Stimulated activated CD8-positive, alpha-beta memory T cell treated with anti-CD3 and anti-CD28 coated beads, Interleukin-7, amount 100 ng/mL, for 48 hours (primary cell): ENCODE measurements around the gene DDX42.

Source experiments
- DNase-seq, 2 donors: peaks; one replicate each; pipeline ENCODE4 v3.0.0-alpha.2; 2020; ENCODE audit warnings: low read depth in 1 of 2; ENCODE audit errors: extremely low read depth in 1 of 2

The DDX42 gene

DNA sequence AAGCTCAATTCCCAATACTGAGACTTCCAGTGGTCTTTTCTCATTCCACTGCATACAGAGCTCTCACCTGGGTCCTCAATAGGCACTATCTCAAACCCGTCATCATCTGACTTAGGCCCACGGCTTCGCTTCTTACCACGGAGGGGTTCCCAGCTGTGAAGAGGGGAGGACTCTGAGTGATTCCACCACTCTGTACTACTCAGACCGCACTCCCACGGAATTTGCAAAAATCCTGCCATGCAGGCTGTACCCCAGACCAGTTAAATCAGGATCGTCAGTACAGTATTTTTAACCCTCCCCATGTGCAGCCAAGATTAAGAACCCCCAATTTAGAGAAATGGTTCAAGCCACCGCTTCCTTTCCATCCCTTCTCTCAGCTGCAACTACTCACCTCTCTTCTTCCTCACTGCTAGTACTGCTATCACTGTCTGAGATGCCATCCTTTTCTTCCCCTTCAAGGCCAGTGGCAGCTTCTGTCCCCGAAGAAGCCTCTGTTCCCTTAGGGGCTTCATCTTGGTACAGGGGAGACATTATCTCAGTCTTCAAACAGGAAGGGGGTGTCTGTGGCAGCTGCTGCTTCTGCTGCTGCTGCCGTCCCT lies 47.1 kb downstream of the DDX42 start:
- DNase-seq: no peak

DNA sequence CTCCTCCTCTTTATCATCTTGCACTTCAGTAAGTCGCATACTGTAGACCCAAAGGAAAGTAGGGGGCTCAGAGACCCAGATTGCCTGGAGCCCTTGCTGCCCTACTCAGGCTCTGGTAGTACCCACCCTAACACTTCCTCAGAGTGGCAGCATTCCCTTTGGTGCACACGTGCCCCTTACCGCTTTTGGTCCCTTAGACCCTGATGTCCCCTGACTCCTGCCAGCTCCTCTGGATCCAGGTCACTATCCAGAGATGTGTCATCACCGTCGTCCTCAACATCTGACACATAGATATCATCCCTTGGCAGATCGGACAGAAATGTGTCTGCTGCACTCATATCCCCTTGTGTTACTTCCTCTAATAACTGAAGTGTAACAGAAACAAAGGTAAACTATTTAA lies 47.8 kb downstream of the DDX42 start:
- no peak for DNase-seq

DNA sequence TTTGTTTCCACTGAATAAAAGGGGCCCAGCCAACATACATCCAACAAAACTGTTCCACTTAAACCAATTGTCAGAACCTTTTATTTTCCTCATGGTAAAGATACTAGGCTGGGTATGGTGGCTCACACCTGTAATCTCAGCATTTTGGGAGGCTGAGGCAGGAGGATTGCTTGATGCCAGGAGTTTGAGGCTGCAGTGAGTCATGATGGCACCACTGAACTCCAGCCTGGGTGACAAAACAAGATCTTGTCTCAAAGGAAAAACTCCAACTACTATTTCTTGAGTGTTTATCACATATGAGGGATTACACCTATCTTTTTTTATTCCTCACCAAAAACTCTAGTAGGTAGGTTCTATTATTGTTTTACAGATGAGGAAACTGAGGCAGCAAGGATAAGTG lies 48.6 kb downstream of the DDX42 start:
- DNase-seq: no peak

DNA sequence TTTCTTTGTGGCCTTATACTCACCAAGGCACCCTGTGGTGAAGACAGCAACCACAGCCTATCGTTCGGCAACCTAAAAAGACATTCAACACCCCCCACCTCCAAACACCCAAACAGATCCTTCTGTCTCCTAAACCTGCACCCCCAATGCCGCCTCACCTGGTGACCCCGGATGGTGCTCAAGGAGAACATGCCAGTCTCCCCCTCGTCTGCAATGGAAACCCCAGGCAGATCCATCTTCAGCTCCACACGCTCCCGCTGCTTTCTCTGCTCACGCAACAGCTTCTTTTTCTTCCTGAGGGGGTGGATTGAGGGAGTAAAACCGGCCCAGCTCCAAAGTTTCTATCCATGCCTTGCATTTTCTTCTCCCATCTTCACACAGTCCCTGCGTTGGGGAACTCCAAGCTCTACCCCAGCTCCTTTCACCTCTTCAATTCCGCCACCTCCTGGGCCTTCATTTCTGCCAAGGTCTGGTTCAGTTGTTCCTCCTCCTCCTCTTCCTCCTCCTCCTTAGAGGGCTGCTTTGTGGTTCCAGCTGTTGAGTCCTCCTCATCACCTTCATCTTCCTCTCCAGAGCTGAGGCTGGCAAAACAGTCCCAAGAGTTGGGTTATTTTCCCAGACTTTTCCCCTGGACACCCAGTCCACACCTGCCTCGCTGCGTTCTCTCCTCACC lies 49.8 kb downstream of the DDX42 start:
- DNase-seq: no peak

DNA sequence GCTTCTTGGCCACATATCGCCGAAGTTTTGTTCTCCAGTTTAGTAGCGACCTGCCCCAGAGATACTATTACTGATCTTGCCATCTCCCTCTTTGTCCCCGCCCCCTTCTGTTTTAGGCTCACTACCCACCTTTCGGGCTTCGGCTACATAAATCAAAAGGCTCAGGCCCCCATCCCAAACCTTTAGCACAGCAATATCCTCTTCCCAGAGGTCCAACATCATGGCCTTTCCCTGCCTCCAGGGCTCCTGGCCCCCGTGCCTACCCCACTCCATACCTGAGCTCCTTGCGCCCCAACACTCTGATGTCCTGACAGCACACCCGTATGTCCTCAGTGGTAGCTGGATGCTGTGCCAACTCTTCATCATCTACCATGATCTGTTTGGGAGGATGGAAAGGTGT lies 50.4 kb downstream of the DDX42 start:
- DNase-seq: no peak

DNA sequence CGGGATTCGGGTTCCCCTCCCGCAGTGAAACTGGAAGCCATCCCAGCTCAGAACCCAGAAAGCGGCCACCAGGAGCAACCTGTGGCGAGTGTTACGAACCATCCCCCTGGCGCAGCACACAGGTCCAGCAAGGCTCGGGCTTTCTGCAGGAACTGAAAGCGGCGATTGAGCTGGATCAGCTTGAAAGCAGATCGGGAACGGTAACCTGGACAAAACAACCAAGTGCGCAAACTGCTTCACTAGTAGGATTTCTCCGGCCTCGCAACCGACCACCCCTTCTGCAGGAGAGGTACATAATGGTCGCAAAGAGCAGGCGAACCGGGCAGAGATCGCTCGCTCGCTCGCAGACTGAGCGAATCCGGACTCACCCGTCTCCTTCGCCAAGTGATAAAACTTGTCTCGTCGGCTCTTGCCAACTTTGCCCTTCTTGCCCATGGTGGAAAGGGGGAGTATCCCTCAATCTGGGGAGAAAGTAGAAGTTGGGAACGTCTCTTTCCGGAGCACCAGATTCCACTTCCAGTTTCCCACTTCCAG lies 52.6 kb downstream of the DDX42 start:
- DNase-seq: no peak

DNA sequence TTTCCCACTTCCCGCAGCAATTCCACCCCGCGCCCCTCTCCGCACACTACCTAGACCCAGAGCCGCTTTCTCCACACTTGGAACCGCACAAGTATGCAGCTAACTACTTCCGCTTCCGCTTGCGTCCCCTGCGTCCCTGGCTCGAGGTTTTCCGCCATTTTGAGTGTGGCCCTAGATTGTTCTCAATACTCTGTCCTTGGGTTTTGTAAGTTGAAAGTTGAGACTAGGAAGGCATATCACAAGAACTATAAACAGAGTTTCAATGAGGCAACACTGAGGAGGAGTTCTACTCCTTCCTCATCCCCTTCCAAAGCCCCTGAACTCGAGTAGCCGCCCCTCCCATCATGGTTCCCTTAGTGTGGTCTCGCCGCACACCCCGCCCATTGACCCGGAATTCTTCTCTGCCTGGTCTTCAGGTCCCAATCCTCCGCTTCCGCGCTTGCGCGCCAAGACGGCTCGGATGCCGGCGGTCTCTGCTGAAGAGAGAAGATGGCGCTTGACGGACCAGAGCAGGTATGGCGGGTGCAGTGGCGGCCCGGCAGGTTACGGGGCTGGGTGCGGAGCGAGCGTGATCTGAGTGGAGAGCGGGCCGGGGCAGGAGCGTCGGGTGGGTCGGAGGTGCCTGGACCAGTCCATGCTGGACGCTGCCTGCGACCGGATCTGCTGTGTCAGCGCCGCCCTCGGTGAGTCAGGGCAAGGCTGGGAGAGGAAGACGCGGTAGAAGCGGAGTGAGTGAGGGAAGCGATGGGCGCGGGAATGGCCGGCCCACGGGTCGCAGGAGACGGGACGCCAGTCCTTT lies 53.2 kb downstream of the DDX42 start, which contains the start of the genes FTSJ3 and PSMC5:
Gene FTSJ3, minus strand, starts transcription at position 662 of the 799 bp plus-strand sequence. CDS start 761 bp downstream, outside the sequence.
Gene PSMC5, plus strand, starts transcription at position 430 of the 799 bp plus-strand sequence. Its CDS starts 60 bp downstream, at position 490.
- DNase-seq: peak; percentile 79 to 94

DNA sequence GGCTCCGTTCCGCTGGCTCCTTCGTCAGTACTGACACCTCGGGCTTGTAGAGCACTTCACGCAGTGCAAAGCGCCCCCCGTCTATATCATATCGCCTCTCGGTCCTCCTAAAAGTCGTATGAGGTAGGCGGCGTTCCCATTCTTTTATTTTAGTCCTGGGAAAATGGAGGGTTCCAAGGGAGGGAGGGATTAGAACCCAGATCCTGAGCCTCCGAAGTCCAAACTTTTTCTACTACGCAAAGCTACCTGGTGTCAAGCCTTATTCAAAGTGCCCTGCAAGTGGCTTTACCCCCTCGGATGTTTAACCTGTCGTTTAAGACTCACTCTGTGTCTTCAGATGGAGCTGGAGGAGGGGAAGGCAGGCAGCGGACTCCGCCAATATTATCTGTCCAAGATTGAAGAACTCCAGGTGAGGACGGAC lies 53.8 kb downstream of the DDX42 start:
- no peak for DNase-seq

DNA sequence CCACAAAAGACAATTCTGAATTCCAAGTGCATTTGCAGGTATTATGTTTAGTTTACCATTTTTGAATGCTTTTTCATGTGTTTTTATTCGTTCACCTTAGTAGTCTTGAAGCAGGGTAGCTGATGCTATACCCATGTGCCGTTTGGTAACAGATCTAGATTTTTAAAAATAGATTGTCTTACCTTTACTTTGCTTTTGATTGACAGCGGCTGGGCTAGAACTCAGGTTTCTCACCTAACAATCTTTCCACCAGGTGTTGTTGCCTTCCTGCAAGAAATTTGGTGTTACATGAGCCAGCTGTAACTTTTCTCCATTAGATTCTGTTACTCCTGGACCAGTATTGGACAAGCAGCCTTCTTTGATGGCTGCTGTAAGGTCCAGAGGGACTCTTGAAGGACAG lies 55.0 kb downstream of the DDX42 start:
- DNase-seq: no peak

DNA sequence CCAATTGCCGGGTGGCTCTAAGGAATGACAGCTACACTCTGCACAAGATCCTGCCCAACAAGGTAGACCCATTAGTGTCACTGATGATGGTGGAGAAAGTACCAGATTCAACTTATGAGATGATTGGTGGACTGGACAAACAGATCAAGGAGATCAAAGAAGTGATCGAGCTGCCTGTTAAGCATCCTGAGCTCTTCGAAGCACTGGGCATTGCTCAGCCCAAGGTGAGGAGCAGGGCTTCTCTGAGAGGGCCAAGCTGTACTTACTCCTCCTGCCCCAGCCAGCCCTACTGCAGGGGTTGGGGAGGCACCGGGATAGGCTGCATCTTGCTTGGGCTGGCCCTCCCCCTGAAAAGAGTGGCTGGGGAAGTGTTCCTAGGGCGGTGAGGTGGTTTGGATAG lies 56.3 kb downstream of the DDX42 start:
- DNase-seq: no peak

DNA sequence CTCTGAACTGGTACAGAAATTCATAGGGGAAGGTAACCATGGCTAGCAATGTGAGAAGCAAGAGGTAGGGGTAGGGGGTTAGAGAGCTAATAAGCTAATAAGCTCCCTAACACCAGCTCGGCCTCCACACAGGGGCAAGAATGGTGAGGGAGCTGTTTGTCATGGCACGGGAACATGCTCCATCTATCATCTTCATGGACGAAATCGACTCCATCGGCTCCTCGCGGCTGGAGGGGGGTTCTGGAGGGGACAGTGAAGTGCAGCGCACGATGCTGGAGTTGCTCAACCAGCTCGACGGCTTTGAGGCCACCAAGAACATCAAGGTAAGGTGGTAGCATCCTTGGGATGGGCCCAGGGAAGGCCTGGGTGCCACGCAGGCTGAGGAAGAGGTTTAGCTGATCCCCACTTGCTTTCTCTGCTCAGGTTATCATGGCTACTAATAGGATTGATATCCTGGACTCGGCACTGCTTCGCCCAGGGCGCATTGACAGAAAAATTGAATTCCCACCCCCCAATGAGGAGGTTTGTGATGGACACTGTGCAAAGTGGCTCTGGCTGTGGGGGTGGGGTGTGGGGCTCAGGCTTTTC lies 57.0 kb downstream of the DDX42 start:
- no peak for DNase-seq

DNA sequence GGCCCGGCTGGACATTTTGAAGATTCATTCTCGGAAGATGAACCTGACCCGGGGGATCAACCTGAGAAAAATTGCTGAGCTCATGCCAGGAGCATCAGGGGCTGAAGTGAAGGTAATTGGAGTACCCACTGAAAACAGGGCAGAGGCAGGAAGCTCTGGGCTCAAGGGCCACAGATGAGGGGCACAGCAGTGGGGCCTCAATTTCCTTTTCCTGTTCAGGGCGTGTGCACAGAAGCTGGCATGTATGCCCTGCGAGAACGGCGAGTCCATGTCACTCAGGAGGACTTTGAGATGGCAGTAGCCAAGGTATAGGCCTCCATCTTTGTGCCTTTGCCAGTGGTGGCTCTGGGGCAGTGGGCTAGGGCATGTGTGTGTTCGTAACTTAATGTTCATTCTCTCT lies 57.5 kb downstream of the DDX42 start:
- no peak for DNase-seq

DNA sequence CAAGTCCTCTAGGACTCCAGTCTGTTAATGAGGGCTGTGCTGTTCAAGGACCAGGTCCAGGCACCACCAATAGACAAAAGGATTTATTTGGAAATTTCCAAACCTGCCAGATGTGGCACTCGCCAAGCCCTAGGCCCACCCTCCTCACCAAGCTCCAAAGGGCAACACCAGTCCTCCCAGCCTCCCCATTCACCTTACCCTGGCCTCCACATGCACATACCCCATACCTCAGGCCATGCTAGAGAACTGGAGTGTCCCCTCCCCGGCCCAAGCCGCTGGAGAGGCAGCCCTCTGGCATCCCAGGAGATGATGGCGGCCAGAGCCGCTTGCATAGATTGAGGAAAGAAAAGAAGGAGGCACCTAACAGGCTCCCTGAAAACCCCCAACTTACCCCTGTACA lies 58.0 kb downstream of the DDX42 start:
- DNase-seq: no peak

DNA sequence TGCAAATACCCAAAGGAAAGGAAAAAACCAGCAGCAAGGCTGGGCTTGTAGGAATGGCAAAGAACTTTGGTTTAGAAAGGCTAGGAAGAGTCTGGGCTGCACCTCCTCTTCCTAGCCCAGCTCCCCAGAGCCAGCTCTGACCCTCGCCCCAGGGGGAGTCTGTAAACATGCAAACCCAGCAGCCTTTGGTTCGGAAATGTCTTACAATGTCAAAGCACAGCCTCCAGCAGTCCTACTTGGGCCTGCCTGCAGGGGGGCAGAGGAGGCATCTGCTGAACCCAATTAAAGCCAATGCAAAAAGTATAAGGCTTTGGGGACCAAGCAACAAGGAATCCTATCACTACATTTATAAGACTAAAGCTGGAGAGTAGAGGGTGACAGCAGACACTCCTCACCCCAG lies 58.5 kb downstream of the DDX42 start:
- DNase-seq: no peak

DNA sequence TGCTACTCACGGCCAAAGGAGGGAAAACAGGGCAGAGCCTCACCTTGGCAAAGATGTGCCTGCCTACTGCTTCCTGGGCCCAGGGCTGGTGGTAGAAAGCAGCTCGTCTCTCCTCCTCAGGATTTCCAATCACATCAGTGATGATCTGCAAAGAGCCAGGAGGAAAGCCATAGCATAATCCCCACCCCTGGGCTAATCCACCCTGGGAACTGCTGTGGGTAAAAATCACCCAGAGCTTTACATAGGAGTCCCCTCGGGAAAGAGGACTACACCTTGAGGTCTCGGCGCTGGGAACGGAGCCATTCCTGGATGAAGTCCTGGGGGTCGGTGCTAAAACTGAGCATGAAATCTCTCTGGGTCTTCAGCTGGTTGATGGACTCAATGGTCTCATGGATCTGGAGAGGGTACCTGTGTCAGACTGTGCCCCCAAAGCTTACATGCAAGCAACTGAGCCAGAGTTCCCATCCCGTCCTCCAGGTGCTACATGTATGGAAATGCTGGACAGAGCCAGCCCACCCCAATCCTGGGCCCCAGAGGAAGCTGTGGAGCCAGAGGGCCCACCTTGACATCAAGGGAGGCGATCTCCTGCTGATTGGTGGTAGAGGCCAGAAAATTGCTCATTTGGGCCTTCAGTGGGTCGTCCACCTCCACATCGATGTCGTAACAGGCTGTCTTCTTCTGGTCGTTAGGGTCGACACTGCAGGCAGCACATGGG lies 59.2 kb downstream of the DDX42 start:
- no peak for DNase-seq

DNA sequence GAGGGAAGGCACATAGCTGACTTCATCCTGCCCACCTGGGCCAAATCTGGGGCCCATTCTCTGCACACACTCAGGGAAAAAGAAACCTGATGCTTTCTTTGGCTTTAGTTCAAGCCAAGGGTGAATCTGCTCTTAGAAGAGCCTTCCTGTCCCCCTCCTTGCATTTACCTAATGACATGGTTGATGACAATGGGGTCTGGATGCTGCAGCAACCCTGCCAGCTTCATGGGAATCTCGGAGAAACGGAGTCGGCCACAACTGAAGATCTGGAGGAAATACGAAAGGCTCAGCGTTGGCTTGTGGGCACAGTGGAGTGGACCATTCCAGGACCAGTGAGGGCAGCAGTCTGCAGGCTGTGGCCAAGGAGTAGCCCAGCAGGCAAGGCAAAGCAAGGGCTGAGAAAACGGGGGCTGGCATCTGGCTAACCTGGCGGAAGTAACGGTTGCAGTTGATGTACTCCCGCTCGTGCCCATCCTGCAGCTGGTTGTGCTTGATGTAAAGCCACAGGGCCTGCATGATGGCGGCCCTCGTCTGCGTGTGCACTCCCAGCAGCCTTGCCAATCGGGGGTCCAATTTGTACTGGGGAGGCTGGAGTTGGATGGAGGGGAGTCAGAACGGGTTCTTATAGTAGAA lies 59.9 kb downstream of the DDX42 start:
- DNase-seq: no peak

DNA sequence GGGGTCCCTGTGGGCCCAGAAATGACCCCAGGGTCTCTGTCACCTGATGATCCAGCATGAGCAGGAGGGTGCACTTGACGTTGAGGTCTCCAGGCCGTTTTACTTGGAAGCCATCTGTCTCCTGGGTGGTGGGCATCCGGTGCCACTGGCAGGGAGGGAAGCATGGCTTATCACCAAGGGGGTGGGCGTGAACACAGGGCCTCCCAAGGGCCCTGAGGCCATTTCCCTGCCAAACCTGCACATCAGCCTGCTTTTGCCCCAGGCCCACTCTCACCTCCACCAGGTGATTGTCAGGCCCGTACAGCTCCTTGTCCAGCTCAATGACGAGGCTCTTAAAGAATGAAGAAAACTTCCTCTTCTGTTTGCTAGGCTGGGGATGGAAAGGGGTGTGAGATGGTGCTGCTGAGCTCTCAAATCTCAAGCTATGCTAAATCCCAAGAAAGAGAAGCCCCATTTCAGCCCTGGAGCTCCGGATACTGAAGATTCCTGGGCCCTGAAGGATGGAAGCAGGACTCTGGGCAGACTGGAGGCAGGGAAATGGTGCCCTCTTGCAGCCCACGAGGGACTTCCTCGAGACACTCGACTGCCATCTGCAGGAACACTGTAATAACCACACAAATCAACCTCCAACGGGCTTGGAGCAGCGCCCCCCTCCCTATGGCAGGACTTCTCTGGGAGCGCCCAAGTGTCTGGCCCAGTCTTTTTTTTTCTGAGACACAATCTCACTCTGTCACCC lies 60.6 kb downstream of the DDX42 start:
- no peak for DNase-seq

DNA sequence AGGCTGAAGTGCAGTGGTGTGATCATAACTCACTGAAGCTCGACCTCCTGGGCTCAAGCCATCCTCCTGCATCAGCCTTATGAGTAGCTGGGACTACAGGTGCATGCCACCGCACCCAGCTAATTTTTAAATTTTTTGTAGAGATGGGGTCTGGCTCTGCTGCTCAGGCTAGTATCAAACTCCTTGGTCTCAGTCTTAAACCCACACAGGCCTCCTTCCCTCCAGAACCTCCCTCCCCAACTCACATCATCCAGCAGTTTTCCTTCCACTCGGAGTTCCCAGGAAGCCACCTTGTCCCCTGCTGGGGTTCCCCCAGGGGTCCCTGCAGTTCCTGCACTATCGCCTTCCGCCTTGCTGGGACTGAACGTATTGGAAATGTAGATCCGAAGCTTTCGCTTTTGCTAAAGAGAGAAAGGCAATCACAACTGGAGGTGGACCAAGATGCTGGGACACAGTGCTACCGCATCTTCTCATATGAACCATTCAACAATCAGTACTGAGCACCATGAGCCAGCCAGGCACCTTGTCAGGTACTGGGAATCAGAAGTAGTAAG lies 61.3 kb downstream of the DDX42 start:
- no peak for DNase-seq

DNA sequence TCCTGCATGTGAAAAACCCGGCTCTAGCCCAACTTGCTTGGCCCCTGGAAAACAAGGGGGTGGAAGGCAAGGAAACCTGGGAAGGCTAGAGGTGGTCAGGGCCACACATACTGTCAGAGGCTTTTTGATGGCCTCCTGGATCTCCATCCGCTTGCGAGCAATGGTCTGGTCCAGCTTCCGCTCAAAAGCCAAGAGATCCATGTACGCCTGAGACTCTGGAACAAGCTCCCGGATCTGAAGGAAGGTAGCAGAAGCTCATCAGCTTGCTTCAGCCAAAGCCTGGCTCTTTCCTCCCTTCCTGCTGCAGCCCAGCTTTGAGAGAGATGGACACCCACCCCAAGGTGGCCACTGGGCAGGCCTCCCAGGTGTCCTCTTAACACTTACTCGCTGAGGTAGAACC lies 62.8 kb downstream of the DDX42 start:
- DNase-seq: no peak
